Measurements from ENCODE around the gene MTA1.

- TF ChIP-seq, protein P1, sequence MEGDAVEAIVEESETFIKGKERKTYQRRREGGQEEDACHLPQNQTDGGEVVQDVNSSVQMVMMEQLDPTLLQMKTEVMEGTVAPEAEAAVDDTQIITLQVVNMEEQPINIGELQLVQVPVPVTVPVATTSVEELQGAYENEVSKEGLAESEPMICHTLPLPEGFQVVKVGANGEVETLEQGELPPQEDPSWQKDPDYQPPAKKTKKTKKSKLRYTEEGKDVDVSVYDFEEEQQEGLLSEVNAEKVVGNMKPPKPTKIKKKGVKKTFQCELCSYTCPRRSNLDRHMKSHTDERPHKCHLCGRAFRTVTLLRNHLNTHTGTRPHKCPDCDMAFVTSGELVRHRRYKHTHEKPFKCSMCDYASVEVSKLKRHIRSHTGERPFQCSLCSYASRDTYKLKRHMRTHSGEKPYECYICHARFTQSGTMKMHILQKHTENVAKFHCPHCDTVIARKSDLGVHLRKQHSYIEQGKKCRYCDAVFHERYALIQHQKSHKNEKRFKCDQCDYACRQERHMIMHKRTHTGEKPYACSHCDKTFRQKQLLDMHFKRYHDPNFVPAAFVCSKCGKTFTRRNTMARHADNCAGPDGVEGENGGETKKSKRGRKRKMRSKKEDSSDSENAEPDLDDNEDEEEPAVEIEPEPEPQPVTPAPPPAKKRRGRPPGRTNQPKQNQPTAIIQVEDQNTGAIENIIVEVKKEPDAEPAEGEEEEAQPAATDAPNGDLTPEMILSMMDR (IDR thresholded peaks at IDR 0.05), result no peak
- no peak for TF ChIP-seq POLR2A (IDR thresholded peaks at IDR 0.05)
Measured at GRCh38 chr14:105468621-105469241, 49.1 kb downstream of the MTA1 start.

All from uterus (tissue), 2 donors.